GM12874 (cell line): ENCODE measurements around the gene TEDC1.

ENCODE experiments used
- TF ChIP-seq, protein P1 (sequence below): IDR thresholded peaks from 2 replicates; pipeline ENCODE4 v1.5.1; 2011; ENCODE audit warnings: low read depth, mild to moderate bottlenecking, control low read depth, low read length, moderate library complexity; ENCODE audit not compliant: insufficient read depth

The TEDC1 gene

DNA sequence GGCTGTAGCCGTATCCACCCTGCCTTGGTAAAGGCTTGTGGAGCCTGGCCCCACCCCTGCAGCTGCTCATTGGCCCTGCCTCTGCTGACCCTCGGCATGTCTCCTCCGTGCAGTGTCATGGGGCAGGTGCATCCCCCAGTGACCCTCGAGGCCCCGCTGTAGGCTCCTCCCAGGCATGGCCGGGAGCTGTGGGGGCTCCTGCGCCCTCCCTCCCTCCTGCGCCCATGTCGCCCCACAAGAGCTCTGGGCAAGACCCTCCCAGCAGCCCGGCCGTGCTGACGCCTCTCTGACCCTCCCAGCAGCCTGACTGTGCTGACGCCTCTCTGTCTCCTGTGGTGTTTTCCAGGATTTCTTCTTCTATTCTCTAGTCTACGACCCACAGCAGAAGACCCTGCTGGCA lies 37.2 kb upstream of the TEDC1 start:
- TF ChIP-seq, protein P1, sequence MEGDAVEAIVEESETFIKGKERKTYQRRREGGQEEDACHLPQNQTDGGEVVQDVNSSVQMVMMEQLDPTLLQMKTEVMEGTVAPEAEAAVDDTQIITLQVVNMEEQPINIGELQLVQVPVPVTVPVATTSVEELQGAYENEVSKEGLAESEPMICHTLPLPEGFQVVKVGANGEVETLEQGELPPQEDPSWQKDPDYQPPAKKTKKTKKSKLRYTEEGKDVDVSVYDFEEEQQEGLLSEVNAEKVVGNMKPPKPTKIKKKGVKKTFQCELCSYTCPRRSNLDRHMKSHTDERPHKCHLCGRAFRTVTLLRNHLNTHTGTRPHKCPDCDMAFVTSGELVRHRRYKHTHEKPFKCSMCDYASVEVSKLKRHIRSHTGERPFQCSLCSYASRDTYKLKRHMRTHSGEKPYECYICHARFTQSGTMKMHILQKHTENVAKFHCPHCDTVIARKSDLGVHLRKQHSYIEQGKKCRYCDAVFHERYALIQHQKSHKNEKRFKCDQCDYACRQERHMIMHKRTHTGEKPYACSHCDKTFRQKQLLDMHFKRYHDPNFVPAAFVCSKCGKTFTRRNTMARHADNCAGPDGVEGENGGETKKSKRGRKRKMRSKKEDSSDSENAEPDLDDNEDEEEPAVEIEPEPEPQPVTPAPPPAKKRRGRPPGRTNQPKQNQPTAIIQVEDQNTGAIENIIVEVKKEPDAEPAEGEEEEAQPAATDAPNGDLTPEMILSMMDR: no peak

DNA sequence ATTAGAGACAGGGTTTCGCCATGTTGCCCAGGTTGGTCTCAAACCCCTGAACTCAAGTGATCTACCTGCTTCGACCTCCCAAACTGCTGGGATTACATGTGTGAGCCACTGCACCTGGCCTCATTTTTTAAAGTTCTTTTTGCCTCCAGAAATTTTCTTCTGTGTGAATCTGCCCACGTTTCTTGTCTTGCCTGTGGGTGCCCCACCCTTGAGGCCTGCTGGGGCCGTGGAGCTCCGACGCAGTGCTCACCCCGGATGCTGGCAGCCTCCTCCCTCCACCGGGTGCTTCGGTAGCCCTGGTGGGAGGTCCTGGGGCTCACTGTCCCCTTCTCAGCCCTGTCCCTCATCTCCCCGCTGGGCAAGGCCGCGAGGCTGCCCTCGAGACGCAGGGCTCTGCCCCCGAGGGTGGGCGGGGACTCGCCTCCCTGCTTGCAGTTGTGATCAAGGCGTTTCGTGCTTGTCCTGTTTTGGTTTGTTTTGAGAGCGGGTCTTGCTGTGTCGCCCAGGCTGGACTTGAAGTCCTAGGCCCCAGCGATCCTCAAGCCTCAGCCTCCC lies 35.9 kb upstream of the TEDC1 start:
- TF ChIP-seq, protein P1: no peak

DNA sequence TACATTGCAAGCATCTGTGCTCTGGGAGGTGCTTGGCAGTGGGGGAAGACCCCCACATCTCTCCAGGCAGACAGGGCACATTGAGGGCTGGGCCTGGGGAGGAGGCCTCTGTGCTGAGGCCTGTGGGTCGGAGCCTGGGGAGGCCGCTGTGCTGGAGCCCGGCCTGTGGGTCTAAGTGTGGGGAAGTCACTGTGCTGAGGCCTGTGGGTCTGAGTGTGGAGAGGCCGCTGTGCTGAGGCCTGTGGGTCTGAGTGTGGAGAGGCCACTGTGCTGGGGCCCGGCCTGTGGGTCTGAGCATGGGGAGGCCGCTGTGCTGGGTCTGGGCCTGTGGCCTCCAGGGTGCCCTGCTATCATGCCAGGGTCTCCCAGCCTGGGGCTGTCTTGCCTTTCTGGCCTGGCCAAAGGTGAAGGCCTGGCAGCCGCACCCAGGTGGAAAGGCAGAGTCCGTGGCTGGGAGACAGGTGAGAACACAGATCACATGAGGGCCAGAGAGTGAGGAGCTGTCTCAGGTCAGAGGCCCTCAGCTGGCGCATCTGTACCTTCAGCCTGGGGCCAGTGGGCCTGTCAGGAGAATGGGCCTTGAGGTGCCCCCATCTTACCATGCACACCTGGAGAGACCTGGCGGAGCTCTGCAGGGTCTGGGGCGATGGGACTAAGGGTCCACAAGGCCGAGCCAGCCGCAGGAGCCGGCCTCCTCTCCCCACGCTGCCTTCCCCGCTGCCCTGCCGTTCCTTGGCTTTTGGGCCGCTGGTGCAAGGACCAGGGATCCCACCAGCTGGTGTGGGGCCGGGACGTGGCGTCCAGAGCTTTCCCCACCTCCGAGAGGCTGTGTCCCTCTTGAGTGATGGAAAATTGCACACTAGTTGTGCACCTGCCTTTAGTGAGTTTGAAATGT lies 35.0 kb upstream of the TEDC1 start:
- TF ChIP-seq, protein P1: no peak

DNA sequence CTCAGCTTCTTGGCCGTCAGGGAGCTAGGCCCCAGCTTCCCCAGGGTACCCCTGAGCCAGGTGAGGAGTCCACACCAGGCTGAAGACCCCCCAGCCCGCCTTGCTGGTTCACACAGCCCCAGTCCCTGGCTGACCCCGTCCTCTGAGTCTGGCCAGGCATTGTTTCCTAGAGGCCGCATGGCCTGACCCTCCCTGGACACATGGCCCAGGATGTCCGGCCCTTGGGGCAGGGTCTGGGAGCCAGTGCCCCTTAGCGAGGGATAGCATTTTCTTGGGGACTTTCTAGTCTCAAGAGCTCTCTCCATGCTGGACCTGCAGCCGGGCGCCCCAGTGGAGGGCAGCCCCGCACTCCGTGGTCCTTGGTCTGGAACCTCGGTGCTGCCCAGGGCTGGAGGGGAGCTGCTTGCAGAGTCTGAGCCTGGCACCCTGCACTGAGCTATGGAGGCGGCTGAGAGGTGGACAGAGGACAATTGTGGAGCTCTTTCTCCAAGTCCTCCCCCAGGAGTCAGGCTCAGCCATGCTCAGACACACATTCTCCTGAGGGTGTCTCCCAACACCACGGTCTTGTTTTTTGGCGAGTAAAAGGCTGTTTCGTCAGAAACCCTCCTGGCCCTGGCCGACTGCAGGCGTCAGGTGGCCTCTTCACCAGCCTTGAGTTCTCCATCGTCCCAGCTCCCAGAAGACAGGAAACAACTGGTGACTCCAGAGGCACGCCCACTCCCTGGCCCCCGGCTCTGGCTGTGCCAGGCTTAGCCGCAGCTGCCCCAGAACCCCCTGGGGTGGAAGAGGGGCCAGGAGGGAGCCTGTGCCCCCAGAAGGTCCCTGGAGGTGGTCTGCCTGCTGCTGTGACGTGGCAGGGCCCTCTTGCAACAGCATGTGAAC lies 34.1 kb upstream of the TEDC1 start:
- TF ChIP-seq, protein P1: no peak

DNA sequence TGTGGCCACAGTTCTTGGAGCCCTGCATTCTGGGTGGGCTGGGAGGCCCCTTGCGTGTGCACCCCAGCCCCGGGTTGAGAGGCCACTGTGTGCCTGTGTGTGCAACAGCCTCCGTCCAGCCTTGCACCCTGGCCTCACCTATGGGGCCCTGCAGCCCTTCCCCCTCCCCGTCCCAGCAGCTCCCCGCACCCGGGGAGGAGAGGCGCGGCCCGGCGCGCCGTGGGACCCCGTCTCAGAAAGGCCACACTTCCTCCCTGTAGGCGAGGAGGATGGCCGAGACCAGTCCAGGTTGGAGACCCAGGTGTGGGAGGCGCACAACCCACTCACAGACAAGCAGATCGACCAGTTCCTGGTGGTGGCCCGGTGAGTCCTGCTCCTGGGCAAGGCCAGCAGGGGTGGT lies 33.0 kb upstream of the TEDC1 start:
- TF ChIP-seq, protein P1: no peak

DNA sequence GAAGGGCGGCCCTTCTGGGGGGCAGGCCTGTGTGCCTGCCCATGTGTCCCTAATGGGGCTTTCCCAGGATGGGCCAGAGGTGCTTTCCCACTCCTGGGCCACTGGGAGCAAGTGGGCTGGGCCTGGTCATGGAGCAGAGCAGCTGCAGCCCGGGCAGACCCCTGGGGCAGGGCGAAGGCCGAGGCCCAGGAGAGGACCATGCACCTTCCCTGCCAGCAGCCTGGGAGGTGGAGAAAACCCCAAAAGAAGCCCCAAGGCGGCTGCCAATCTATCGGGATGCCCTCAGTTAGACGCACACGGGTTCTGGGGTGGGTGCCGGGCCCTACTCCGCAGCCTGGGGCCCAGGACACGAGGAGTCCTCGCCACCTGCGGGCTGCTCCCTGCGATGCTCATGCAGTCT lies 32.5 kb upstream of the TEDC1 start:
- TF ChIP-seq, protein P1: no peak

DNA sequence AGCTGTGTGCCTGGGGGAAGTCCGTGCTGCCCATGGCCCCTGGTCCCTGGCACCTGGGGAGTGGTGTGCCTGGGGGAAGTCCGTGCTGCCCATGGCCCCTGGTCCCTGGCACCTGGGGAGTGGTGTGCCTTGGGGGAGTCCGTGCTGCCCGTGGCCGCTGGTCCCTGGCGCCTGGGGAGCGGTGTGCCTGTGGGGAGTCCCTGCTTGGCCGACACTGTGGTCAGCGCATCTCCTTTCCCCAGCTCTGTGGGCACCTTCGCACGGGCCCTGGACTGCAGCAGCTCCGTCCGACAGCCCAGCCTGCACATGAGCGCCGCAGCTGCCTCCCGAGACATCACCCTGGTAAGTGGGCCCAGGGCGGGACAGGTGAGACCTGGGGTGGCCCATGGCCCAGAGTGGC lies 30.9 kb upstream of the TEDC1 start:
- TF ChIP-seq, protein P1: no peak
